ENCODE data around the gene ACTL9. TPM values are rescaled to one million over a fixed set of nuclear protein-coding genes. Genes with fewer than 3 reads are reported as not detected.

ACTL9 gene
- total RNA-seq, 1 experiment from 2014 or later: not detected

DNA sequence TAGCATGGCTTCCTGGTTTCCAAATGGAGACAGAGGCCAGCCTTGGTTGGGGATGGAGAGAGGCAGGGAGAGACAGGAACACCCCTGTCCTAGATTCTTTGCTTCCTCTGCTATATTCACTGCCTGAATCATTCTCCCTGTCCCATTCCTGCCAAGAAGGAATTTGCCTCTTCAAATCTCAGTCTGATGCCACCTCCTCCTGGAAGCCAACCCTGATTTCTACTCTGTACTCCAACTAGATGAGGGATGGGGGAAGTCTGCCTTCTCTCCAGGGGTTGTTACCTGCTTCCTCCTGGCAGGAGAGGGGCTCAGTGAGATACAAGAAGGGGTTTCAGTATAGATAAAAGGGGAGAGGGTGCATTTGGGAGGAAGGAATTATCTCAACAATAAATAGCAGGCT, 1.3 kb upstream of the ACTL9 start:
- H3K4me3 ChIP-seq: no peak overlapping the region
- no peak overlapping the region for H3K27ac ChIP-seq
- H3K4me1 ChIP-seq (replicated peaks): peaks cover 4% of the 10 kb centered on the region; the same call in 1 of the 2 replicates
- no peaks in the 10 kb centered on the region for H3K36me3 ChIP-seq
- no peaks in the 10 kb centered on the region for H3K27me3 ChIP-seq (replicated peaks)
- DNase-seq (ENCODE audit: low read depth in 1 of 2, low spot score in 2 of 2): no peak
- no peaks in the 10 kb centered on the region for H3K9me3 ChIP-seq (replicated peaks)

DNA sequence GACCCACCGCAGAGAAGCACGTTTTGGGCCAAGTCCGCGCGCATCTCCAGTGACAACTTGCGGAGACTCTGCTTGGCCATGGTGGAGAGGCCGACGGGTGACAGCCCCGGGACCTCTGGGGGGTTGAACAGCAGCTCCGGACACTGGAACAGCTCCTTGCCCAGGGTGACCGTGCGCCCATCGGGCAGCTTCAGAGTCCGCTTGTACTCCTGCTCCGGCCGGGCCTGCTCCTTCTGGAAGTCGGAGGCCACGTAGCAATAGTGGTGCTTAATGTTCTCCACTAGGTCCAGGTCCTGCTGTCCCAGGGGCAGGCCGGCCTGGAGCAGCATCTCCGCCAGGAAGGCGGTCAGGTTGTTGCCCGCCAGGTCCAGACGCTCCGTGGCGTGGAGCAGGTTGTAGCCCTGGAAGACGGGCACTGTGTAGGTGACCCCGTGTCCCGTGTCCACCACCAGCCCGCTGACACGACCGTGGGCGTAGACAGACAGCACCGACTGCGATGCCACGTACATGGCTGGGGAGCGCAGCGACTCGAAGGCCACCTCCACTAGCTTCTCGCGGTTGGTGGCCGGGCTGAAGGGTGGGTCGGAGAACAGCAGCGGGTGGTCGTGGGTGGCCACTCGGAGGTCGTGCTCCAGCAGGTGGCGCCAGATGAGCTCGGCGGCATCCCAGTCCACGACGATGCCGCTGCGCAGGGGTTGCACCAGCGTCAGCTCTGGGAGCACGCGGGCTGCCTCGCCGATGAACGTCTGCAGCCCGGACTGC, 743 bp downstream of the ACTL9 start:
- no peak overlapping the region for H3K4me3 ChIP-seq
- H3K4me1 ChIP-seq (replicated peaks): peaks cover 4% of the 10 kb centered on the region; the same call in 1 of the 2 replicates
- no peaks in the 10 kb centered on the region for H3K9me3 ChIP-seq (replicated peaks)
- DNase-seq (ENCODE audit: low read depth in 1 of 2, low spot score in 2 of 2): no peak
- H3K36me3 ChIP-seq: no peaks in the 10 kb centered on the region
- no peak overlapping the region for H3K27ac ChIP-seq
- H3K27me3 ChIP-seq (replicated peaks): no peaks in the 10 kb centered on the region

DNA sequence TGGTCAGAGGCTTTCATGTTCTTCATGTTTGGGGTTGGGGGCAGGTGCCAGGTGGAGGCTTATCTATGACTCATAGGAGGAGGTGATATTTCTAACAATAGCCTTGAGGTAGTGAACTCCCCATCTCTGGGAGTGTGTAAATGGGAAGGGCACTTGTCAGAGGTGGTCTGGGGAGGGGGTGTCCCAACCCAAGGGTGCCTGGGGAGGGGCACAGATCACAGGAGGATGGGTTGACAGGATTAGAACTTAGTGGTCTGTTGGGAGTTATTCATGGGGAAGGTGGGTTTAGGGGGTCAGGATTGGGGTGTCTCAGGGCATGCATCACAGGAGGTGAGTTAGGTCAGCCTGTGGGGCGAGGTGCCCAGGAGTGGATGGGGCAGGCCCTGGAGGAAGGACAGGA, 1.6 kb downstream of the ACTL9 start:
- no peak overlapping the region for H3K27ac ChIP-seq
- H3K9me3 ChIP-seq (replicated peaks): no peaks in the 10 kb centered on the region
- H3K4me3 ChIP-seq: no peak overlapping the region
- H3K36me3 ChIP-seq: no peaks in the 10 kb centered on the region
- H3K27me3 ChIP-seq (replicated peaks): no peaks in the 10 kb centered on the region
- H3K4me1 ChIP-seq (replicated peaks): peaks cover under 1% of the 10 kb centered on the region; the same call in 1 of the 2 replicates
- no peak for DNase-seq (ENCODE audit: low read depth in 1 of 2, low spot score in 2 of 2)

DNA sequence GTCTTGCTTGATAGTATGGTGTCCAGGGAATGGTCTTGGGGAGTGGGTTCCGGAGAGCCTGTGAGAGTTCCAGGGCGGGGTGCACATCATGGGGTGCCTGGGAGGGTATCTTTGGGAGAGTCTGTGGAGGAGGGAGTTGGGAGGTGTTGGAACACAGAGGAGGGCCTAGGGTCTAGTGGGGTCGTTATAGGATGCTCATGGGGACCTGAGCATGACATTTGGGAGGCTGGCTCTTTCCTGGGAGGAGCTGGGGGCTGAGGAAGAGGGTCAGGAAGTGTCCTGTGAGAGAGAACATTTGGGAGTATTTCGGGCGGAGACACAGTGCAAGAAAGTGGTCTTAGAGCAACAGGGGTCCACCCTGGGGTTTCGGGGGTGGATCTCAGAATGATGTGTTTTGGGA, 2.7 kb downstream of the ACTL9 start:
- Histone ChIP-seq H3K36me3 (no peaks in the 10 kb centered on the region), H3K27ac (no peak overlapping the region), H3K4me1 (replicated peaks) (no peaks in the 10 kb centered on the region), H3K9me3 (replicated peaks) (no peaks in the 10 kb centered on the region), H3K27me3 (replicated peaks) (no peaks in the 10 kb centered on the region), H3K4me3 (no peak overlapping the region)
- DNase-seq (ENCODE audit: low read depth in 1 of 2, low spot score in 2 of 2): no peak

GRCh38 chr19:8695501-8695900, 3.1 kb downstream of the ACTL9 start:
- no peak for DNase-seq (ENCODE audit: low read depth in 1 of 2, low spot score in 2 of 2)
- H3K9me3 ChIP-seq (replicated peaks): no peaks in the 10 kb centered on the region

GRCh38 chr19:8690753-8691539, 7.6 kb downstream of the ACTL9 start:
- no peaks in the 10 kb centered on the region for H3K4me1 ChIP-seq (replicated peaks)
- peak in 1 of 2 experiments; percentile 2 for DNase-seq (ENCODE audit: low read depth in 1 of 2, low spot score in 2 of 2)
- no peaks in the 10 kb centered on the region for H3K27me3 ChIP-seq (replicated peaks)
- H3K27ac ChIP-seq: no peak overlapping the region
- H3K9me3 ChIP-seq (replicated peaks): no peaks in the 10 kb centered on the region
- no peaks in the 10 kb centered on the region for H3K36me3 ChIP-seq
- H3K4me3 ChIP-seq: no peak overlapping the region

More at GRCh38 chr19:8695501-8695900, 3.1 kb downstream of the ACTL9 start:
- Histone ChIP-seq H3K27me3 (replicated peaks) (no peaks in the 10 kb centered on the region), H3K36me3 (no peaks in the 10 kb centered on the region), H3K4me3 (no peak overlapping the region), H3K27ac (no peak overlapping the region), H3K4me1 (replicated peaks) (no peaks in the 10 kb centered on the region)

DNA sequence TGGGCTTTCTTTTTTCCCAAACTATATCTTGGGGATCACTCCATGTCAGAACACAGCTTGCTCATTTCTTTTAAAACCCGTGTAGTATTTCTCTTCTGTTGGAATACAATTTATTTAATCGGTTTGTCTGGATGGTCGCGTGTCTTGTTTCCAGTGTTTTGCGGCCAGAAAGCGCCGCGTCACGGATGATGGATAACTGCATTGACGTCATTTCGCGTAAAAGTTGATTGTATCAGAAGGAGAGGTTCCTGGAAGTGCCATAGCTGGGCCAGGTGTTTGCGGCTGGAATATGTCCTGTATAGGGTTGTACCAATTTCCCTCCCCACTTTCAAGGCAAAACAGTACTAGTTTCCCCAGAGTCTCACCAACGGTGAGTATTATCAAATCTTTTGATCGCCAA, 9.7 kb downstream of the ACTL9 start:
- no peak overlapping the region for H3K4me3 ChIP-seq
- no peaks in the 10 kb centered on the region for H3K36me3 ChIP-seq
- H3K27ac ChIP-seq: no peak overlapping the region
- H3K4me1 ChIP-seq (replicated peaks): no peaks in the 10 kb centered on the region
- H3K27me3 ChIP-seq (replicated peaks): no peaks in the 10 kb centered on the region
- no peak for DNase-seq (ENCODE audit: low read depth in 1 of 2, low spot score in 2 of 2)
- no peaks in the 10 kb centered on the region for H3K9me3 ChIP-seq (replicated peaks)

DNA sequence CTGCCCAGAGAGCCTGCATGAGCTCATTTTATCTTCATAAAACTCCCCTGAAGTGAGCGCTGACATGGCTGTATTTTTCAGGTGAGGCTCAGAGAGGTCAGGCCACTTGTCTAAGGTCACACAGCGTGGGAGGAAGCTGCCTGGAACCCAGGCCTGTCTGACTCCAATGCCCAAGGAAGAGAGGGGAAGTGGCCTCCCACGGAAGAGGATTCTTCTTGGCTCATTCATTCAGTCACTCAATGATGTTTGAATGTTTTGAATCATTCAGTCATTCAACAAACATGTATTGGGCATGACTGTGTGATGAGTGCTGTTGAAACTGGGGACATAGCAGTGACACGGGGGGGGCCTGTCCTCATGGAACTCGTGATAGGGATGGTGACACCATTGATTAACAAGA, 12.0 kb downstream of the ACTL9 start:
- no peaks in the 10 kb centered on the region for H3K9me3 ChIP-seq (replicated peaks)
- H3K4me1 ChIP-seq (replicated peaks): no peaks in the 10 kb centered on the region
- no peak for DNase-seq (ENCODE audit: low read depth in 1 of 2, low spot score in 2 of 2)
- H3K27ac ChIP-seq: no peak overlapping the region
- no peak overlapping the region for H3K4me3 ChIP-seq
- H3K36me3 ChIP-seq: no peaks in the 10 kb centered on the region
- no peaks in the 10 kb centered on the region for H3K27me3 ChIP-seq (replicated peaks)

- Histone ChIP-seq H3K27me3 (replicated peaks) (no peaks in the 10 kb centered on the region), H3K4me3 (no peak overlapping the region), H3K9me3 (replicated peaks) (no peaks in the 10 kb centered on the region), H3K4me1 (replicated peaks) (no peaks in the 10 kb centered on the region), H3K36me3 (no peaks in the 10 kb centered on the region), H3K27ac (no peak overlapping the region)
- DNase-seq (ENCODE audit: low read depth in 1 of 2, low spot score in 2 of 2): no peak
Observed at GRCh38 chr19:8684001-8684902, 14.3 kb downstream of the ACTL9 start.

- no peak overlapping the region for H3K4me3 ChIP-seq
- no peaks in the 10 kb centered on the region for H3K27me3 ChIP-seq (replicated peaks)
- H3K27ac ChIP-seq: no peak overlapping the region
- no peaks in the 10 kb centered on the region for H3K4me1 ChIP-seq (replicated peaks)
- no peaks in the 10 kb centered on the region for H3K36me3 ChIP-seq
- no peaks in the 10 kb centered on the region; the same call in 1 of the 2 replicates for H3K9me3 ChIP-seq (replicated peaks)
- no peak for DNase-seq (ENCODE audit: low read depth in 1 of 2, low spot score in 2 of 2)
Observed at GRCh38 chr19:8682931-8683330, 15.7 kb downstream of the ACTL9 start.

DNA sequence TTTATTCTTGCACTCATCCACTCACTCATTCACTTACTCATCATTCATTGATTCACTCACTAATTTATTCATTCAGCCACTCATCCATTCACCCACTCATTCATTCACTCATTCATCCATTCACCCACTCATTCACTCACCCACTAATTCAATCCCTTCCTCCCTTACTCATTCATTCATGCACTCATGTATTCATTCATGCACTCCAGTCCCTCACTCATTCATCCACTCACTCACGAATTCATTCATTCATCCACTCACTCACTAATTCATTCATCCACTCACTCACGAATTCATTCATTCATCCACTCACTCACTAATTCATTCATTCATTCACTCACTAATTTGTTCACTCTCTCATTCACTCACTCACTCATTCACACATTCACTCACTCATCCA, 16.1 kb downstream of the ACTL9 start:
- Histone ChIP-seq H3K4me3 (no peak overlapping the region), H3K9me3 (replicated peaks) (no peaks in the 10 kb centered on the region; the same call in 1 of the 2 replicates), H3K27ac (no peak overlapping the region), H3K4me1 (replicated peaks) (no peaks in the 10 kb centered on the region), H3K27me3 (replicated peaks) (no peaks in the 10 kb centered on the region), H3K36me3 (no peaks in the 10 kb centered on the region)
- DNase-seq (ENCODE audit: low read depth in 1 of 2, low spot score in 2 of 2): no peak

DNA sequence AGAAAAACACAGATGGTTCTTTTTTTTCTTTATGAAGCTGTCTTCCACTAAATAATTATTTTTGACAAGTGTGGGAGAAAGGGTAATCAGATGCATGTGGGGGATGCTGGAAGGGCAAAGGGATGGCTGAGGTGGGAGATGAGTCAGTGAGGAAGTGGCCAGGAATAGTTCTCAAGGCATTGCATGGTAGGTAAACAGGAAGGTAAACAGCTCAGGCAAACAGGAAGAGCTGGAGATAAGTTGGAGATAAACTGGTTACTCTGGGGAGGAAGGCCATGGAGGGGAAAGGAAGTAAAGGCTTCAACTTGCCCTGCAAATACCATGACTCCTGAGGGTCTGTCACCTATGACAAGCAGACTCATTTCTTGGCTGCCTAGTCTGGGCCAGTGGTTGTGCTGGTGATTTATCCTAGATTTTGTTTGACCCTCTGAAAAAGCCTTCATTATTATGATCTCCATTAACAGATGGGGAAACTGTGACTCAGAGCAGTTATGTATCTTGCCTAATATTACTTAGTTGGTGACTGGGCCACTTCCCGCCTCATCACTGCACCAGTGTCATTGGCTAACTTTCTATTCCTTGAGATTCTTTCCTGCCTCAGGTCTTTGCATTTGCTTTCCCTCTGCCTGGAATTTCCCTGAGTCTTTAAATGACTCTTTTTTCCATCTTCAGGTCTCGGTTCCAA, 17.1 kb downstream of the ACTL9 start:
- H3K27me3 ChIP-seq (replicated peaks): no peaks in the 10 kb centered on the region
- no peak overlapping the region for H3K27ac ChIP-seq
- no peak for DNase-seq (ENCODE audit: low read depth in 1 of 2, low spot score in 2 of 2)
- H3K4me1 ChIP-seq (replicated peaks): no peaks in the 10 kb centered on the region
- no peaks in the 10 kb centered on the region; the same call in 1 of the 2 replicates for H3K9me3 ChIP-seq (replicated peaks)
- no peaks in the 10 kb centered on the region for H3K36me3 ChIP-seq
- no peak overlapping the region for H3K4me3 ChIP-seq

- H3K4me1 ChIP-seq (replicated peaks): no peaks in the 10 kb centered on the region
- DNase-seq (ENCODE audit: low read depth in 1 of 2, low spot score in 2 of 2): no peak
Observed at GRCh38 chr19:8680676-8681344, 17.8 kb downstream of the ACTL9 start.

More at GRCh38 chr19:8680676-8681344, 17.8 kb downstream of the ACTL9 start:
- H3K9me3 ChIP-seq (replicated peaks): no peaks in the 10 kb centered on the region; the same call in 1 of the 2 replicates
- H3K27ac ChIP-seq: no peak overlapping the region
- H3K4me3 ChIP-seq: no peak overlapping the region
- no peaks in the 10 kb centered on the region for H3K36me3 ChIP-seq
- H3K27me3 ChIP-seq (replicated peaks): no peaks in the 10 kb centered on the region

Data from SJSA1 (cell line).